Lower leg skin (tissue), 4 donors: ENCODE data around the gene GANC. TPM values are rescaled to one million over a fixed set of nuclear protein-coding genes. Genes with fewer than 3 reads are reported as not detected.
"Not testable (repeated sequence)": the region's sequence is repeated elsewhere in the genome, so short reads cannot be mapped to it uniquely, and the experiment has no call there.

ENCODE experiments used
- DNase-seq, 2 donors: peaks; one replicate each; pipeline ENCODE4 v3.0.0-alpha.2; 2019; ENCODE audit warnings: low spot score in 2 of 2
- H3K4me3 ChIP-seq: fragments of 200-600 bp; sonication (generic); 2 replicates; pipeline ENCODE4 v1.5.1; 2017; ENCODE audit warnings: mild to moderate bottlenecking, low read depth; ENCODE audit not compliant: poor library complexity, severe bottlenecking
- POLR2A ChIP-seq, 2 donors: fragments of 450-650 bp; IDR thresholded peaks; one replicate each; pipeline ENCODE4 v1.6.1; 2016 to 2017; ENCODE audit warnings: antibody characterized with exemption in 2 of 2, mild to moderate bottlenecking in 1 of 2, moderate library complexity in 1 of 2
- WGBS, 2 donors: methylation state at CpG; one replicate each; pipeline ENCODE4 v1.1.5; 2018; 5-methylcytosine and 5-hydroxymethylcytosine counted together
- intact Hi-C: fragments of 100-400 bp; cut with DNase I; formaldehyde crosslinking; loops from one replicate; pipeline ENCODE4 v1.15.0; 2023; ENCODE audit warnings: low total_unique reads
- total RNA-seq, 4 donors: library from RNA; depleted of rRNA; stranded (reverse); fragments of >200 nt; gene quantifications; one replicate each; pipeline ENCODE4 v1.1.0, GENCODE V29; 2016
- TF ChIP-seq, protein P1 (sequence below), 3 donors: fragments of 450-650 bp; IDR thresholded peaks; one replicate each; pipeline ENCODE4 v1.5.1; 2016; ENCODE audit warnings: antibody characterized with exemption in 3 of 3, mild to moderate bottlenecking in 3 of 3, moderate library complexity in 2 of 3

The GANC gene
- total RNA-seq, 4 donors from 2014 or later: 10.5 to 26.4 (median 22.0) TPM

DNA sequence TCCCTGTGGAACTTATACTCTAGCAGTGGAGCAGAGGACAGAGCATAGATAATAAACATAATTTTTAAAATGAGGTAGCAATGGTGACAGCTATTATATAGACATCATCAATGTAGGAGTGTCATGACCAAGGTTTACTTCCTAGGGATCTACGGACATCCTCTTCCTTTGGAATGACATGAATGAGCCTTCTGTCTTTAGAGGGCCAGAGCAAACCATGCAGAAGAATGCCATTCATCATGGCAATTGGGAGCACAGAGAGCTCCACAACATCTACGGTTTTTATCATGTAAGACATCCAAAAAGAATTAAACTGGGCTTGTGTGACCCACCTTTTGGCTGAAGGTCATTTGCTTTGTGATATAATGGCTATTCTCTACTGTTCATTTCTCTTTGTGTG is 56.2 kb downstream of the GANC start:
- TF ChIP-seq, protein P1, sequence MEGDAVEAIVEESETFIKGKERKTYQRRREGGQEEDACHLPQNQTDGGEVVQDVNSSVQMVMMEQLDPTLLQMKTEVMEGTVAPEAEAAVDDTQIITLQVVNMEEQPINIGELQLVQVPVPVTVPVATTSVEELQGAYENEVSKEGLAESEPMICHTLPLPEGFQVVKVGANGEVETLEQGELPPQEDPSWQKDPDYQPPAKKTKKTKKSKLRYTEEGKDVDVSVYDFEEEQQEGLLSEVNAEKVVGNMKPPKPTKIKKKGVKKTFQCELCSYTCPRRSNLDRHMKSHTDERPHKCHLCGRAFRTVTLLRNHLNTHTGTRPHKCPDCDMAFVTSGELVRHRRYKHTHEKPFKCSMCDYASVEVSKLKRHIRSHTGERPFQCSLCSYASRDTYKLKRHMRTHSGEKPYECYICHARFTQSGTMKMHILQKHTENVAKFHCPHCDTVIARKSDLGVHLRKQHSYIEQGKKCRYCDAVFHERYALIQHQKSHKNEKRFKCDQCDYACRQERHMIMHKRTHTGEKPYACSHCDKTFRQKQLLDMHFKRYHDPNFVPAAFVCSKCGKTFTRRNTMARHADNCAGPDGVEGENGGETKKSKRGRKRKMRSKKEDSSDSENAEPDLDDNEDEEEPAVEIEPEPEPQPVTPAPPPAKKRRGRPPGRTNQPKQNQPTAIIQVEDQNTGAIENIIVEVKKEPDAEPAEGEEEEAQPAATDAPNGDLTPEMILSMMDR (IDR thresholded peaks at IDR 0.05): no peak
- no peak for TF ChIP-seq POLR2A (IDR thresholded peaks at IDR 0.05)
- WGBS, 2 donors: 81 to 82% methylated on average over 2 of the region's 2 CpGs
- intact Hi-C loops: no loop called here
- no peak overlapping the region for H3K4me3 ChIP-seq
- no peak for DNase-seq

DNA sequence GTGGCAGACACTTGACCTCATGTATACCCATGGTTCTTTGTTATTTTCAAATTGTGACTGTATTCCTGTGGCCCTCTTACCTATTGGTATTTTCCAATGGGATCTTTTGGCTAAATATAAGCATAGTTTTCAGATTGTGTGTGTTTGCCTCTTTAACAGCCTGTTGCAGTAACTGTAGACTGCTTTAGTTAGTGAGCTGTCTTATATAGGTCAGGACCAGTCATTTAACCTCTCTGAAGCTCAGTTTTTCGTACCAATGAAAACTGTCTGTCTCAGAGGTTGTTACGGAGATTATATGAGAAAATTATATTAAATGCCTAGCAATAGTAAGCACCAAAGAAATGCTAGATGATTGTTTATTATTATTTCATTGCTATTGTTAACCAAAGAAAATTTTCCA is 57.0 kb downstream of the GANC start:
- H3K4me3 ChIP-seq: no peak overlapping the region
- 83 to 99% methylated on average over 2 of the region's 2 CpGs for WGBS, 2 donors
- intact Hi-C loops: no loop called here
- no peak for TF ChIP-seq POLR2A (IDR thresholded peaks at IDR 0.05)
- TF ChIP-seq, protein P1 (IDR thresholded peaks at IDR 0.05): no peak
- no peak for DNase-seq

DNA sequence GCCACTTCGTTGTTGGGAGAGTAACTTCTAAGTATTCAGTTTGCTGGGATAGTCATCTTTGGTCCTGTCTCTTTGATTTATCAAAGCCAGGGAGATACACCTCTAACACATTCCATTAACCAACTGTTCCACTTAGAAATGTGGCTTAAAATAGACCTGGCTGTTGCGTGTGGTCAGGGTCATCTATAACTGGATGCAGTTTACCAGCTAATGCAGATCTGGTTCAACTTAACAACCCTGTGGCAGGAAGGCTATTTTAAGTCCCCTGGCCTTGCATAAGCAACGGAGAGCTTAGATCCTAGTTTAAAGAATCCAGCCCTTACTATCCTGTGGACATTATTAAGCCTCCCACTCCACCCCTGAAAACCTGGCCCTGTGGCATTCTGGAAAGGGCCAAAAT is 58.2 kb downstream of the GANC start:
- TF ChIP-seq, protein P1 (IDR thresholded peaks at IDR 0.05): no peak
- TF ChIP-seq POLR2A (IDR thresholded peaks at IDR 0.05): no peak
- intact Hi-C loops: no loop called here
- no peak for DNase-seq
- H3K4me3 ChIP-seq: no peak overlapping the region
- 85 to 90% methylated on average over 3 of the region's 3 CpGs for WGBS, 2 donors

DNA sequence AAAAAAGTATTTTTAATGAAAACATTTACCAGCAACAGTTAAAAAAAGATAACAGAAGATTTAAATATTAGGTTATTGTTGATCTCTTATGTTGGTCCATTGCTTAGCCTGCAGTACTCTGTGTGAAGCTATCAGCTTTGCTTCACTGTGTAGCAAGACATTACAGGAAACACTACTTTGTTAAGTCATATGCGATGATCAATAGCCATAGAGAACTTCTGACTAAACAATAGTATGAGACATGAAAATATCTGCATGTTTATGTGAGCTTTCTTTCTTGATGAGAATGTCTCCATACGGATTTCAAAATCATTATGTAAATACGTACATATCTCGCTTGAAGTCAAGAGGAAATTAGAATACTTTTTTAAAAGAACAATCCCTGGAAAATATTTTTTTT is 59.3 kb downstream of the GANC start:
- DNase-seq: no peak
- no peak overlapping the region for H3K4me3 ChIP-seq
- TF ChIP-seq POLR2A (IDR thresholded peaks at IDR 0.05): no peak
- TF ChIP-seq, protein P1 (IDR thresholded peaks at IDR 0.05): no peak
- WGBS, 2 donors: 94 to 96% methylated on average over 4 of the region's 4 CpGs
- intact Hi-C loops: no loop called here

DNA sequence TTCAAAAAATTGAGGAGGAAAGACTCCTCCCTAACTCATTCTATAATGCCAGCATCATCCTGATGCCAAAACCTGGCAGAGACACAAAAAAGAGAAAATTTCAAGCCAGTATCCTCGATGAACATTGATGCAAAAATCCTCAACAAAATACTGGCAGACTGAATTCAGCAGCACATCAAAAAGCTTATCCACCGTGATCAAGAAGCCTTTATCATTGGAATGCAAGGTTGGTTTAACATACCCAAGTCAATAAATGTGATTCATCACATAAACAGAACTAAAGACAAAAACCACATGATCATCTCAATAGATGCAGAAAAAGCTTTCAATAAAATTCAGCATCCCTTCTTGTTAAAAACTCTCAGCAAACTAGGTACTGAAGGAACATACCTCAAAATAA is 62.1 kb downstream of the GANC start:
- no peak overlapping the region for H3K4me3 ChIP-seq
- DNase-seq: no peak
- 95 to 97% methylated on average over 2 of the region's 2 CpGs for WGBS, 2 donors
- no peak for TF ChIP-seq POLR2A (IDR thresholded peaks at IDR 0.05)
- TF ChIP-seq, protein P1 (IDR thresholded peaks at IDR 0.05): no peak
- intact Hi-C loops: no loop called here

DNA sequence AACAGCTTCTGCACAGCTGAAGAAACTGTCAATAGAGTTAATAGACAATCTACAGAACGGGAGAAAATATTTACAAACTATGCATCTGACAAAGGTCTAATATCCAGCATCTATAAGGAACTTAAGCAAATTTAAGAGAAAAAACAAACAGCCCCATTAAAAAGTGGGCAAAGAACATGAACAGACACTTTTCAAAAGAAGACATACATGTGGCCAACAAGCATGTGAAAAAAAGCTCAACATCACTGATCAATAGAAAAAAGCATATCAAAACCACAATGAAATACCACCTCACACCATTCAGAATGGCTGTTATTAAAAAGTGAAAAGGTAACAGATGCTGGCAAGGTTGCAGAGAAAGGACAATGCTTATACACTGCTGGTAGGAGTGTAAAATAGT is 63.6 kb downstream of the GANC start:
- intact Hi-C loops, DNase-seq, H3K4me3 ChIP-seq: not testable (repeated sequence)
- 91 to 94% methylated on average over 1 of the region's 1 CpG for WGBS, 2 donors

DNA sequence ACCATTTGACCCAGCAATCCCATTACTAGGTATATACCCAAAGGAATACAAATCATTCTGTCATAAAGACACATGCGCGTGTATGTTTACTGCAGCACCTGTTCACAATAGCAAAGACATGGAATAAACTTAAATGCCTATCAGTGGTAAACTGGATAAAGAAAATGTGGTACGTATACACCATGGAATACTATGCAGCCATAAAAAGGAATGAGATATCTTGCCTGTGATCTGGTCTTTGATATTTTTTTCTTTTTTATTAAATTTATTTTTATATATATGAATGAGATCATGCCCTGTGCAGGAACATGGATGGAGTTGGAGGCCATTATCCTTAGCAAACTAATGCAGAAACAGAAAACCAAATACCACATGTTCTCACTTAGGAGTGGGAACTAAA is 64.1 kb downstream of the GANC start:
- DNase-seq, intact Hi-C loops, H3K4me3 ChIP-seq: not testable (repeated sequence)
- WGBS, 2 donors: 95 to 98% methylated on average over 3 of the region's 3 CpGs
